ENCODE results near the gene SOX1.

The SOX1 gene

DNA sequence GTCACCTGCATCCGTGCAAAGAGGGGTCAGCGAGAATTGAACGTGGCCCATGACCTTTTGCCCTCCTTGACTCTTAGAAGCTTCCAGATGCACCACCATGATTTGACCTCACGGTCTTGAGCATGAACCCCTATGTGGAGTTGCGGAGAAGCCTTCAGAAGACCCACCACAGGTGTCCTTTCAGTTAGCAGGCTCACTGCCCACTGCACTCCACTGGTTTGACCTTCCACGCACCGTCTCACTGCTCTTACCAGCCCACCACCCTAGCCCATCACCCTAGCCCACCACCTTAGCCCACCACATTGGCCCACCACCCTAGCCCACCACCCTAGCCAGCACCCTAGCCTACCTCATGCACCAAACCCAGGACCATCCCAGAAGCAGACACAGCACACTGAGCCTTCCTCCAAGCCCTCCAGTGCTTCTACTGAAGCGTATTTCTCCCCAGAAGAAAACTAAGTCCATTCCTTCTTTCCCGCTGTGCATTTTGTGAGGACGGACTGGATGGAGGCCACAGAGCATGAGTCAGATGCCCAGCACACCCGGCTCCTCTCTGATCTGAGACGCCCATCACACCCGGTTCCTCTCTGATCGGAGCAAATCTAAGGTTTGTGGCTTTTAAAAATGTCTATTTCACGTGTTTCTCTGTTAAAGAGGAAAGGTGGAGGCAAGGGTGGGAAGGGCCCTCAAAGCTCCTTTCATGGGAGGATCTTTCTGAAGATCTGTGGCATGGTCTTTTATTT lies 45.8 kb downstream of the SOX1 start:
- DNase-seq (ENCODE audit: insufficient read length, low spot score) (no peak), FAIRE-seq (no peak)
- TF ChIP-seq SPI1 (IDR thresholded peaks at IDR 0.05; ENCODE audit: low read depth, low read length) (no peak), PAX5 (IDR thresholded peaks at IDR 0.05; ENCODE audit: insufficient read depth, low read length, severe bottlenecking) (no peak), POLR2AphosphoS5 (IDR thresholded peaks at IDR 0.05; ENCODE audit: low read depth, low read length) (no peak), POU2F2 (IDR thresholded peaks at IDR 0.05; ENCODE audit: low read depth, low read length) (no peak)

DNA sequence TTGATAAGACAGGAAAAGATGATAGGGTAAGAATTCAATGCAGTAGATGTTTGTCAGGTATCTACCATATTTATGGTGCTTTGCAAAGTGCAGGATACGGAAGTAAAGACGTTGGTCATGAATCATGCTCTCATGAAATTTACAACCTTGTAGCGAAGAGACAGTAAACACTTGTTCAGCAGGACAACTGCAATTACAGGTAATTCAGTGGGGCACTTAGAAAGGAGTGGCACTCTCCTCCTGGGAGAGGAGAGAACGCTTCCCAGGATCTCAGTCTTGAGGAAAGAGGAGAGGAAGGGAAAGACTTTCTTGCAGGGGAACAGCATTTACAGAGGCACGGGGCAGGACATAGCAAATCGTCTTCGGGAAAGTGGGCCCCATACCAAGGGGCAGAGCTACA lies 46.4 kb downstream of the SOX1 start:
- TF ChIP-seq TAF1 (IDR thresholded peaks at IDR 0.05; ENCODE audit: low read depth, low read length): no peak
- no peak for TF ChIP-seq PAX5 (IDR thresholded peaks at IDR 0.05; ENCODE audit: insufficient read depth, low read length, severe bottlenecking)
- TF ChIP-seq POLR2AphosphoS5 (IDR thresholded peaks at IDR 0.05; ENCODE audit: low read depth, low read length): no peak
- TF ChIP-seq SPI1 (IDR thresholded peaks at IDR 0.05; ENCODE audit: low read depth, low read length): no peak
- no peak for TF ChIP-seq POLR2A (IDR thresholded peaks at IDR 0.05; ENCODE audit: low read depth, low read length)
- no peak for TF ChIP-seq POU2F2 (IDR thresholded peaks at IDR 0.05; ENCODE audit: low read depth, low read length)
- no peak for FAIRE-seq
- no peak for DNase-seq (ENCODE audit: insufficient read length, low spot score)

DNA sequence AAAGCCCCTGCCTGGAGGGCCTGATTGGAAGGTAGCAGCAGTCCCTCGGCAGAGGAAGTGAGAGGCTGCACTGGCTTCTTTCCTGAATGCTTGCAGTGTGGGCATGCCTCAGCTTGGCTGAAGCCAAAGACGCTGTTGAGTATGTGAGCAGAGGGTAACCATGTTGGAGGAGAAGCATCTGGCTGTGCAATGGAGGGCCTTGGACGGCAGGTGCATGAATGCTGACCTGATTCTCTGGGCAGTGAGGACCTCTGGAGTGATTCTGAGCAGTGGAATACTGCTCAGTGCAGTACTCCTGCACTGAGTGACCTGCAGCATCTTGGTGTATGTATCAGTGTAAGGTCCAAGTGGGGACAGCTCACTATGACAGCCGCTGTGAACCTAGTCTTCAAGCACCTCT lies 46.9 kb downstream of the SOX1 start:
- TF ChIP-seq POU2F2 (IDR thresholded peaks at IDR 0.05; ENCODE audit: low read depth, low read length): no peak
- no peak for TF ChIP-seq PAX5 (IDR thresholded peaks at IDR 0.05; ENCODE audit: insufficient read depth, low read length, severe bottlenecking)
- TF ChIP-seq SPI1 (IDR thresholded peaks at IDR 0.05; ENCODE audit: low read depth, low read length): no peak
- no peak for TF ChIP-seq TAF1 (IDR thresholded peaks at IDR 0.05; ENCODE audit: low read depth, low read length)
- no peak for DNase-seq (ENCODE audit: insufficient read length, low spot score)
- FAIRE-seq: no peak

DNA sequence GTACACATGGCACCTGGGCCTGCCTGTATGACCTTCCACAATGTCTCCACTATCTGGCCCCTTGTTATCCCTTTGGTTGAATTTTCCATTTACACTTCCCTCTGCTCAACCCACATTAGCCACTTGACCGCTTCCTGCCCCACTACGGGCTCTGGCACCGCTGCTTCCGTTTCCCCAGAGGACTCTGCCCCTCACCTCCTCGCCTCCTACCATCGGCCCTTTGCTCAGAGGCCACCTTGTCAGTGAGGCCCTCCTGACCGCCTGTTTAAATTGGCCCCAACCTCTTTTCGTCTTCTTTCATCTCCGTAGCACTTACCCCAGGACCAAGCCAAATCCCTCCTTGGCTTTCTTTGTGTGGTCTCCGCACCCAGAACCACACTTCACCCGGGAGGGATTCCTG lies 47.4 kb downstream of the SOX1 start:
- FAIRE-seq (no peak), DNase-seq (ENCODE audit: insufficient read length, low spot score) (no peak)
- TF ChIP-seq TAF1 (IDR thresholded peaks at IDR 0.05; ENCODE audit: low read depth, low read length) (no peak), POLR2A (IDR thresholded peaks at IDR 0.05; ENCODE audit: low read depth, low read length) (no peak), PAX5 (IDR thresholded peaks at IDR 0.05; ENCODE audit: insufficient read depth, low read length, severe bottlenecking) (no peak), POLR2AphosphoS5 (IDR thresholded peaks at IDR 0.05; ENCODE audit: low read depth, low read length) (no peak), POU2F2 (IDR thresholded peaks at IDR 0.05; ENCODE audit: low read depth, low read length) (no peak), SPI1 (IDR thresholded peaks at IDR 0.05; ENCODE audit: low read depth, low read length) (no peak)

DNA sequence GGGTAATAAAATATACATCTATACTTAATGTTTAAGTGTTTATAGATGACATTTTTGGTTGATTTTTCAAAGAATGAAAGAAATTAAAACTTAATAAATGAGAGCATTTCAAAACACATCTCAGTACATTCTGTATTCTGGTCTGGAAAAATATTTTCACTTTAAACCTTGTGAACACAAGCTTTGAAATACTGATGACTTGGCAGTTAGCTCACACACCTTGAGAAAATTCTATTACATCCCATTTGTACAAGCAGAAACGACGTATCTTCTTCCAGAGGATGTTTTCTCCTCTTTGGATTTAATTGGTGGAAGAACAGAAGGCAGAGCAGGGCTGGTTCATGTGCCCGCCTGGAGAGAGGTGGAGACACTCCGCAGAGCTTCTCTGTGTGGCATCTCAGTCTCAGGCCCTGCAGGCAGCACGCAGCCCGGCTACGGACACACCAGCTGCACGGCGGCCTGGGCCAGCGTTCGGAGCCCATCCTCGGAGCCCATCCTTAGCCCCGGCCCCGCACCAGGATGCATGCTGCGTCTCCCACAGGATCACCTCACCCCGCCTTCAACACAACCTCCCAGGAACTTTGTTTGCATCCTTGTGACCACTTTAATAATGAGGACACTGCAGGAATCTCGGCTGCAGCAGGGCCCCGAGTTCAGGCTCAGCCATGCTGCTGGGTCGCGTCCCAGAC lies 48.6 kb downstream of the SOX1 start:
- DNase-seq (ENCODE audit: insufficient read length, low spot score) (no peak), FAIRE-seq (no peak)
- TF ChIP-seq POLR2AphosphoS5 (IDR thresholded peaks at IDR 0.05; ENCODE audit: low read depth, low read length) (no peak), SPI1 (IDR thresholded peaks at IDR 0.05; ENCODE audit: low read depth, low read length) (no peak), TAF1 (IDR thresholded peaks at IDR 0.05; ENCODE audit: low read depth, low read length) (no peak), POLR2A (IDR thresholded peaks at IDR 0.05; ENCODE audit: low read depth, low read length) (no peak), PAX5 (IDR thresholded peaks at IDR 0.05; ENCODE audit: insufficient read depth, low read length, severe bottlenecking) (no peak), POU2F2 (IDR thresholded peaks at IDR 0.05; ENCODE audit: low read depth, low read length) (no peak)

DNA sequence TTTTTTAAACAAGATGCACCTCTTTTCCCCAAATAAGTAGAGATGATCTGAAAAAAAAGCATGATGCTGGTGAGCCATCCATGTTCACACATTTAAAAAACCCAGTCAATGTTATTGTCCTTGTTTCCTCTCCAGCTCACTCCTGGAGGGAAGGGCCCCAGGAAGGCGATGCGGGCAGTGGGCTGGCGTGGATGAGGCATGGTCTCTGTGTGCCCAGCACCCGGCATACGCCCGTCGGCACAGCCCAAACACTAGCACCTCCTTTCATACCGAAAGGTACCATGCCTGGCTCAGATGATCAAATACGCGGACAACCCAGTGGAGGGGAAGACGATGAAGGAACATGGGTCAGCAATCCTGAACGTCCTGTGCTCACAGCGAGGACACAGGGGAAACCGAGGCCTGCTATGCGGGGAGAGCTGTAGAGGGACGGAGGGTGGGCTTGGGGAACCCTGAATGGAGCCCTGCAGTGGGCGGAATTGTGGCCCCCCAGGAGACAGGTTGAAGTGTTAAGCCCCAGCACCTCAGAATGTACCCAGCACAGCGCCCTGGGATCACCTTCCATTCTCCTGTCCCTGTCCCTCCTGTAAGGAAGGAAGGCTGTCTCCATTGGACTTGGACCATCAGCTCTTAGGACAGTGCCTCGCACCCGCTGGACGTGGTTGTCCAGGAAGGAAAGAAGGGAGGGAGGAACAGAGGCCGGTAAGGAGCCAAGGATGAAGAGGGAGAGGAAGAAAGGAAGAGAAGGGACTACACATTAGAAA lies 49.4 kb downstream of the SOX1 start:
- TF ChIP-seq PAX5 (IDR thresholded peaks at IDR 0.05; ENCODE audit: insufficient read depth, low read length, severe bottlenecking) (no peak), POLR2AphosphoS5 (IDR thresholded peaks at IDR 0.05; ENCODE audit: low read depth, low read length) (no peak), SPI1 (IDR thresholded peaks at IDR 0.05; ENCODE audit: low read depth, low read length) (no peak), TAF1 (IDR thresholded peaks at IDR 0.05; ENCODE audit: low read depth, low read length) (no peak), POLR2A (IDR thresholded peaks at IDR 0.05; ENCODE audit: low read depth, low read length) (no peak), POU2F2 (IDR thresholded peaks at IDR 0.05; ENCODE audit: low read depth, low read length) (no peak)
- FAIRE-seq (no peak), DNase-seq (ENCODE audit: insufficient read length, low spot score) (no peak)

DNA sequence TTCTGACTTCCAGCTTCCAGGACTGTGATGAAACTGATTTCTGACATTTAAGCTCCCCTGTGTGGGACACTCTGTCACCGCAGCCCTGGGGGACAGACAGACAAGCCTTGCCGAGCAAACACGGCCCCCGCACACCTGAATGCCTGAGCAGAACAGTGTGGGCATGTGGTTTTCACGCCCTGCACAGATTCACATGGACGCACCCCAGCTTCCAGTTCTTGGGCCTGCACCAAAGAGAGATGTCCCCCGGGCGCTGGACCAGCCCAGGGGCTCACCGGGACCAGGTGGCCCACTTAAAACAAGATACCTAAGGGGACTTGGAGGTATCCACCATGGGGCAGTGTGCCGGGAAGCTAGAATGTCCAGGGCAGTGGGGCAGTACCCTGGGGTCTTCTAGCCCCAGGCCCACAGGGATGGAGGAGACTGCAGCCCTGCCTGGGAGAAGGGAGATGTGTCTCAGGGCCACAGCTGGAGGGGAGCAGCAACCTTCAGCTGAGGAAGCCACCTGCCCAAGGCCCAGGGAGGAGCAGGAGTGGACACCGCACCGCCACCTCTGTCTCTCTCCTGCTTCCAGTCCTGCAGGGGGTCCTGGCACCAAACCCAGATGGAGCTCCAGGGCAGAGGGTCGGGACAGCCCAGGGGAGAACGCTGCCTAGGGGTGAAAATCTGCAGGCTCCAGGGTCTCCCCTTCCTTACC lies 50.5 kb downstream of the SOX1 start:
- TF ChIP-seq TAF1 (IDR thresholded peaks at IDR 0.05; ENCODE audit: low read depth, low read length): no peak
- TF ChIP-seq POLR2AphosphoS5 (IDR thresholded peaks at IDR 0.05; ENCODE audit: low read depth, low read length): no peak
- no peak for TF ChIP-seq POU2F2 (IDR thresholded peaks at IDR 0.05; ENCODE audit: low read depth, low read length)
- no peak for TF ChIP-seq POLR2A (IDR thresholded peaks at IDR 0.05; ENCODE audit: low read depth, low read length)
- no peak for TF ChIP-seq PAX5 (IDR thresholded peaks at IDR 0.05; ENCODE audit: insufficient read depth, low read length, severe bottlenecking)
- no peak for TF ChIP-seq SPI1 (IDR thresholded peaks at IDR 0.05; ENCODE audit: low read depth, low read length)
- FAIRE-seq (no peak), DNase-seq (ENCODE audit: insufficient read length, low spot score) (no peak)

DNA sequence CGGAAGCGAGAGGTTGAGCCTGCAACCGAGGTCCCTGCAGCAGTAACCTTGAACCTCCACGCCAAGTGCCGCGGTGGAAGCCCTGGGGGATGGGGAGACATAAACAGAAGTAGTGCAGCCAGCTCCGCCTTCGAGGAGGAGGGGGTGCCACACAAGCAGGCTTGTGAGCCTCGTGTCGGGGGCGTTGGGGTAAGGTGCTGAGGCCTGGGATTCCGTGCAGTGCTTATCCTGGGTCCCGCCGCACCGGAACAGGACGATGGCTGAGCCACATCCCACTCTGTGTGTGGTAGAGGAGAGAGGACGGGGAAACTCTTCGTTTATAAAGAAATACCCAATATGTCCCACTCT lies 51.0 kb downstream of the SOX1 start:
- TF ChIP-seq SPI1 (IDR thresholded peaks at IDR 0.05; ENCODE audit: low read depth, low read length) (no peak), POLR2AphosphoS5 (IDR thresholded peaks at IDR 0.05; ENCODE audit: low read depth, low read length) (no peak), POU2F2 (IDR thresholded peaks at IDR 0.05; ENCODE audit: low read depth, low read length) (no peak)
- FAIRE-seq (no peak), DNase-seq (ENCODE audit: insufficient read length, low spot score) (no peak)

DNA sequence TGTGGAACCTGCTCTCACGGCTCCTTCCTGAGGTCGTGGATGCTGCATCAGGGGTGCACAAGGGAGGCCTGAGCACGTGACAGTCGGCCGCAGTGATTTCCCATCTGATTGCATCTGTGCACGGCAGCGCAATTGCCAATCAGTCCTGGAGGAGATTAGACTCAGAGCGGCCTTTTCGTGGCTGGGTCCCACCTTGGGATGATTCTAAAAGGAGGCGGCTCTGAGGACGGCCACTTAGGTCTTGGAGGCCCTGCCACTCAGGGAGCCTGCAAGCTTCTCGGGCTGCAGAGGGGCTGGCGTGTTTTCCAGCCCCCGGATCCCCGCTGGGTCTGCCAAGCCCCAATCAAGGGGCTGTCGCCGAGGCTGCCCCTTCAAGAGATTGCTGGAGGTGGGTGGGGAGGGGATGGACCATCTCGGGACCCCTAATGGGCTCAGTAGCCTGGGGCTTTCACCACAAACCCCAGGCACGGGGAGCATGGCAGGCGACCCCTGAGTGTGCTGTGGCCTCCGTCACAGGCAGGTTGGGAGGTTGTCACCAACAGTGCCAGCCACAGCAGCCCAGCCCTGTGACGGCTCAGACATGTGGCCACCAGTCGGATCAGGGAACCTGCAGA lies 51.6 kb downstream of the SOX1 start:
- FAIRE-seq (no peak), DNase-seq (ENCODE audit: insufficient read length, low spot score) (no peak)
- TF ChIP-seq POU2F2 (IDR thresholded peaks at IDR 0.05; ENCODE audit: low read depth, low read length) (no peak), SPI1 (IDR thresholded peaks at IDR 0.05; ENCODE audit: low read depth, low read length) (no peak), POLR2AphosphoS5 (IDR thresholded peaks at IDR 0.05; ENCODE audit: low read depth, low read length) (no peak), PAX5 (IDR thresholded peaks at IDR 0.05; ENCODE audit: insufficient read depth, low read length, severe bottlenecking) (no peak), TAF1 (IDR thresholded peaks at IDR 0.05; ENCODE audit: low read depth, low read length) (no peak), POLR2A (IDR thresholded peaks at IDR 0.05; ENCODE audit: low read depth, low read length) (no peak)
